Glutamatergic neuron (in vitro differentiated cells): ENCODE results near the gene NECTIN2. TPM values are rescaled to one million over a fixed set of nuclear protein-coding genes. Genes with fewer than 3 reads are reported as not detected.
"Not testable (repeated sequence)": the region's sequence is repeated elsewhere in the genome, so short reads cannot be mapped to it uniquely, and the experiment has no call there.

Source experiments
- DNase-seq: peaks from one replicate; pipeline ENCODE4 v3.0.0; 2022
- H3K27ac Mint-ChIP-seq: one replicate; pipeline ENCODE4 v1.8.0; 2020; ENCODE audit warnings: mild to moderate bottlenecking, mixed read lengths, inconsistent platforms; ENCODE audit not compliant: unreplicated experiment
- H3K27me3 Mint-ChIP-seq: one replicate; pipeline ENCODE4 v1.8.0; 2020; ENCODE audit warnings: mild to moderate bottlenecking, moderate library complexity, mixed read lengths, inconsistent platforms; ENCODE audit not compliant: unreplicated experiment
- H3K36me3 Mint-ChIP-seq: one replicate; pipeline ENCODE4 v1.8.0; 2020; ENCODE audit warnings: mild to moderate bottlenecking, mixed read lengths, inconsistent platforms; ENCODE audit not compliant: unreplicated experiment
- H3K4me1 Mint-ChIP-seq: one replicate; pipeline ENCODE4 v1.8.0; 2020; ENCODE audit warnings: mild to moderate bottlenecking, low read depth, mixed read lengths, inconsistent platforms; ENCODE audit not compliant: unreplicated experiment
- H3K4me3 Mint-ChIP-seq: one replicate; pipeline ENCODE4 v1.8.0; 2020; ENCODE audit warnings: mild to moderate bottlenecking, mixed read lengths, inconsistent platforms; ENCODE audit not compliant: unreplicated experiment
- H3K9me3 Mint-ChIP-seq: one replicate; pipeline ENCODE4 v1.8.0; 2020; ENCODE audit warnings: mild to moderate bottlenecking, moderate library complexity, mixed read lengths, inconsistent platforms; ENCODE audit not compliant: unreplicated experiment
- total RNA-seq: library from RNA; stranded (reverse); fragmentation: NEBNext Ultra II Directional; extraction: Animal tissue kit (Norgen Biotek cat#: 25700); gene quantifications from one replicate; pipeline ENCODE4 v1.2.1, GENCODE V29; 2021; ENCODE audit not compliant: unreplicated experiment
- TF ChIP-seq, protein P1 (sequence below): fragments of 200-600 bp; sonication (generic); IDR thresholded peaks from one replicate; pipeline ENCODE4 v1.5.0; 2021; ENCODE audit not compliant: partially characterized antibody, unreplicated experiment

The NECTIN2 gene
- total RNA-seq, 1 donor from 2014 or later, result 108 TPM

DNA sequence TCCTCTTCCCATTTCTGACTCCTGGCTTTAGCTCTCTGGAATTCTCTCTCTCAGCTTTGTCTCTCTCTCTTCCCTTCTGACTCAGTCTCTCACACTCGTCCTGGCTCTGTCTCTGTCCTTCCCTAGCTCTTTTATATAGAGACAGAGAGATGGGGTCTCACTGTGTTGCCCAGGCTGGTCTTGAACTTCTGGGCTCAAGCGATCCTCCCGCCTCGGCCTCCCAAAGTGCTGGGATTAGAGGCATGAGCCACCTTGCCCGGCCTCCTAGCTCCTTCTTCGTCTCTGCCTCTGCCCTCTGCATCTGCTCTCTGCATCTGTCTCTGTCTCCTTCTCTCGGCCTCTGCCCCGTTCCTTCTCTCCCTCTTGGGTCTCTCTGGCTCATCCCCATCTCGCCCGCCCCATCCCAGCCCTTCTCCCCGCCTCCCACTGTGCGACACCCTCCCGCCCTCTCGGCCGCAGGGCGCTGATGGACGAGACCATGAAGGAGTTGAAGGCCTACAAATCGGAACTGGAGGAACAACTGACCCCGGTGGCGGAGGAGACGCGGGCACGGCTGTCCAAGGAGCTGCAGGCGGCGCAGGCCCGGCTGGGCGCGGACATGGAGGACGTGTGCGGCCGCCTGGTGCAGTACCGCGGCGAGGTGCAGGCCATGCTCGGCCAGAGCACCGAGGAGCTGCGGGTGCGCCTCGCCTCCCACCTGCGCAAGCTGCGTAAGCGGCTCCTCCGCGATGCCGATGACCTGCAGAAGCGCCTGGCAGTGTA is 62.2 kb downstream of the NECTIN2 start:
- no peak overlapping the region for H3K27ac Mint-ChIP-seq
- DNase-seq, result no peak
- H3K36me3 Mint-ChIP-seq, result no peaks in the 10 kb centered on the region
- peaks cover 6% of the 10 kb centered on the region for H3K27me3 Mint-ChIP-seq
- H3K9me3 Mint-ChIP-seq, result peaks cover 4% of the 10 kb centered on the region
- H3K4me1 Mint-ChIP-seq, result no peaks in the 10 kb centered on the region
- H3K4me3 Mint-ChIP-seq, result no peak overlapping the region
- TF ChIP-seq, protein P1, sequence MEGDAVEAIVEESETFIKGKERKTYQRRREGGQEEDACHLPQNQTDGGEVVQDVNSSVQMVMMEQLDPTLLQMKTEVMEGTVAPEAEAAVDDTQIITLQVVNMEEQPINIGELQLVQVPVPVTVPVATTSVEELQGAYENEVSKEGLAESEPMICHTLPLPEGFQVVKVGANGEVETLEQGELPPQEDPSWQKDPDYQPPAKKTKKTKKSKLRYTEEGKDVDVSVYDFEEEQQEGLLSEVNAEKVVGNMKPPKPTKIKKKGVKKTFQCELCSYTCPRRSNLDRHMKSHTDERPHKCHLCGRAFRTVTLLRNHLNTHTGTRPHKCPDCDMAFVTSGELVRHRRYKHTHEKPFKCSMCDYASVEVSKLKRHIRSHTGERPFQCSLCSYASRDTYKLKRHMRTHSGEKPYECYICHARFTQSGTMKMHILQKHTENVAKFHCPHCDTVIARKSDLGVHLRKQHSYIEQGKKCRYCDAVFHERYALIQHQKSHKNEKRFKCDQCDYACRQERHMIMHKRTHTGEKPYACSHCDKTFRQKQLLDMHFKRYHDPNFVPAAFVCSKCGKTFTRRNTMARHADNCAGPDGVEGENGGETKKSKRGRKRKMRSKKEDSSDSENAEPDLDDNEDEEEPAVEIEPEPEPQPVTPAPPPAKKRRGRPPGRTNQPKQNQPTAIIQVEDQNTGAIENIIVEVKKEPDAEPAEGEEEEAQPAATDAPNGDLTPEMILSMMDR, result no peak

DNA sequence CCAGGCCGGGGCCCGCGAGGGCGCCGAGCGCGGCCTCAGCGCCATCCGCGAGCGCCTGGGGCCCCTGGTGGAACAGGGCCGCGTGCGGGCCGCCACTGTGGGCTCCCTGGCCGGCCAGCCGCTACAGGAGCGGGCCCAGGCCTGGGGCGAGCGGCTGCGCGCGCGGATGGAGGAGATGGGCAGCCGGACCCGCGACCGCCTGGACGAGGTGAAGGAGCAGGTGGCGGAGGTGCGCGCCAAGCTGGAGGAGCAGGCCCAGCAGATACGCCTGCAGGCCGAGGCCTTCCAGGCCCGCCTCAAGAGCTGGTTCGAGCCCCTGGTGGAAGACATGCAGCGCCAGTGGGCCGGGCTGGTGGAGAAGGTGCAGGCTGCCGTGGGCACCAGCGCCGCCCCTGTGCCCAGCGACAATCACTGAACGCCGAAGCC is 62.8 kb downstream of the NECTIN2 start:
- Mint-ChIP-seq H3K4me1 (no peaks in the 10 kb centered on the region), H3K27ac (no peak overlapping the region), H3K9me3 (peaks cover 4% of the 10 kb centered on the region), H3K27me3 (peaks cover 4% of the 10 kb centered on the region), H3K4me3 (no peak overlapping the region), H3K36me3 (no peaks in the 10 kb centered on the region)
- TF ChIP-seq, protein P1, result no peak
- no peak for DNase-seq

DNA sequence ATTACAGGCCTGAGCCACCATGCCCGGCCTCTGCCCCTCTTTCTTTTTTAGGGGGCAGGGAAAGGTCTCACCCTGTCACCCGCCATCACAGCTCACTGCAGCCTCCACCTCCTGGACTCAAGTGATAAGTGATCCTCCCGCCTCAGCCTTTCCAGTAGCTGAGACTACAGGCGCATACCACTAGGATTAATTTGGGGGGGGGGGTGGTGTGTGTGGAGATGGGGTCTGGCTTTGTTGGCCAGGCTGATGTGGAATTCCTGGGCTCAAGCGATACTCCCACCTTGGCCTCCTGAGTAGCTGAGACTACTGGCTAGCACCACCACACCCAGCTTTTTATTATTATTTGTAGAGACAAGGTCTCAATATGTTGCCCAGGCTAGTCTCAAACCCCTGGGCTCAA is 63.7 kb downstream of the NECTIN2 start:
- H3K36me3 Mint-ChIP-seq, result no peaks in the 10 kb centered on the region

DNA sequence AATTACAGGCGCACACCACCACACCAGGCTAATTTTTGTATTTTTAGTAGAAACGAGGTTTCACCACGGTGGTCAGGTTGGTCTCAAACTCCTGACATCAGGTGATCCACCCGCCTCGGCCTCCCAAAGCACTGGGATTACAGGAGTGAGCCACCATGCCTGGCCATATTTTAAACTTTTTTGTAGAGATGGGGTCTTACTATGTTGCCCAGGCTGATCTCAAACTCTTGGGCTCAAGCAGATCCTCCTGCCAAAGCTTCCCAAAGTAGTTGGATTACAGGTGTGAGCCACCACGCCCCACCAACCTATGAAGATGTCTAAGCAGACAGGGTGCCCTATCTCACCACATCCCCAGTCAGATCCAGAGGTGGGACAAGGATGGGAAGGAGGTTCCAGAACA is 65.8 kb downstream of the NECTIN2 start:
- H3K9me3 Mint-ChIP-seq, H3K4me1 Mint-ChIP-seq, H3K27ac Mint-ChIP-seq, H3K4me3 Mint-ChIP-seq, DNase-seq, H3K27me3 Mint-ChIP-seq, H3K36me3 Mint-ChIP-seq: not testable (repeated sequence)

More for the DNA sequence above, 63.7 kb downstream of the NECTIN2 start:
- Mint-ChIP-seq H3K27ac (no peak overlapping the region), H3K9me3 (peaks cover 4% of the 10 kb centered on the region), H3K4me3 (no peak overlapping the region), H3K27me3 (peaks cover 6% of the 10 kb centered on the region), H3K4me1 (peaks cover 3% of the 10 kb centered on the region)
- TF ChIP-seq, protein P1, result no peak
- no peak for DNase-seq

DNA sequence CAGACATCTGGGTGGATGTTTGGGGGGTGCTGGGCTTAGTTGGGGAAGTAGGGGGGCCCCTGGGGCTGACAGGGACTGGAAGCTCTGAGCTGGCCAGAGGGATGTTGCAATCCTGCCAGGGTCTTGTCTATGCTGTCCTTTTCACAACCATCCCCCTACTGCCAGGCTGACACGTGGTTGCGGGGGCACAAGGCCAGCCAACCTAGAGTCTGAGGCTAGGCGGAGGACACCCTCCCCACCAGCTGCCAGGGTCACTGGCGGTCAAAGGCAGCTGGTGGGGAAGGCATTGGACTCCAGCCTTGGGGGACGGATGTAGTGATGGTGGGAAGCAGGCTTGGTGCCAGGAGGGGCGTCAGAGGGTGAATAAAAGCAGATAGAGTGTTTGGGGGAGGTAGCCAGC is 66.8 kb downstream of the NECTIN2 start:
- Mint-ChIP-seq H3K36me3 (no peaks in the 10 kb centered on the region), H3K27ac (no peak overlapping the region), H3K4me3 (no peak overlapping the region), H3K4me1 (peaks cover 4% of the 10 kb centered on the region), H3K27me3 (peaks cover 2% of the 10 kb centered on the region), H3K9me3 (peaks cover 3% of the 10 kb centered on the region)
- TF ChIP-seq, protein P1, result no peak
- no peak for DNase-seq

DNA sequence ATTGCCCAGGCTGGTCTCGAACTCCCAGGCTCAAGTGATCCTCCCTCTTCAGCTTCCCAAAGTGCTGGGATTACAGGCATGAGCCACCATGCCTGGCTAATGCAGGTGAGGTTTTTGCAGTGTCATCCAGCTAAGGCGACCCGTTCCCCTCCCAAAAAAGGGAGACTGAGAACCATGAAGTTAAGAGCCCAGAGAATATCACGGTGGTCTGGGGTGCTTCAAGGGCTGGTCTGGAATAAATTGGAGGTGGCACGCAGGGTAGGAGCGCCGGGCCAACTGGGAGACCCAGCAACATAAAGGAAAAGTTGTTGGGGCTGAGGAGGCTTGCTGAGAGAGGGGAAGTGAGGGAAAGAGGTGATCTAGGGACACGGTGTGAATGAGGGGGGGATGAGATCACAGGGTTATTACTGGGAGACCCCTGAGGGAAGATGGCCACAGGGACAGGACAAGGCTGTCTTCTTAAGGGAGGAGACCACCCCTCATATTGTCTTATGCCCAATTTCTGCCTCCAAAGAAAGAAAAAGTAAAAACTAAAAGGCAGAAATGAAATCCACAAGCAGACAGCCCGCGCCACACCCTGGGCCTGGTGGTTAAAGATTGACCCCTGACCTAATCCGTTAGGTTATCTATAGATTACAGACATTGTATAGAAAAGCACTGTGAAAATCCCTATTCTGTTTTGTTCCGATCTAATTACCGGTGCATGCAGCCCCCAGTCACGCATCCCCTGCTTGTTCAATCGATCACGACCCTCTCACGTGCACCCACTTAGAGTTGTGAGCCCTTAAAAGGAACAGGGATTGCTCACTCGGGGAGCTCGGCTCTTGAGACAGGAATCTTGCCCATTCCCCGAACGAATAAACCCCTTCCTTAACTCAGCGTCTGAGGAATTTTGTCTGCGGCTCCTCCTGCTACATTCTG is 67.7 kb downstream of the NECTIN2 start:
- not testable (repeated sequence) for H3K4me1 Mint-ChIP-seq, H3K36me3 Mint-ChIP-seq, DNase-seq, H3K27ac Mint-ChIP-seq, H3K27me3 Mint-ChIP-seq, H3K9me3 Mint-ChIP-seq
- H3K4me3 Mint-ChIP-seq, result peak overlapping the region; percentile 94

DNA sequence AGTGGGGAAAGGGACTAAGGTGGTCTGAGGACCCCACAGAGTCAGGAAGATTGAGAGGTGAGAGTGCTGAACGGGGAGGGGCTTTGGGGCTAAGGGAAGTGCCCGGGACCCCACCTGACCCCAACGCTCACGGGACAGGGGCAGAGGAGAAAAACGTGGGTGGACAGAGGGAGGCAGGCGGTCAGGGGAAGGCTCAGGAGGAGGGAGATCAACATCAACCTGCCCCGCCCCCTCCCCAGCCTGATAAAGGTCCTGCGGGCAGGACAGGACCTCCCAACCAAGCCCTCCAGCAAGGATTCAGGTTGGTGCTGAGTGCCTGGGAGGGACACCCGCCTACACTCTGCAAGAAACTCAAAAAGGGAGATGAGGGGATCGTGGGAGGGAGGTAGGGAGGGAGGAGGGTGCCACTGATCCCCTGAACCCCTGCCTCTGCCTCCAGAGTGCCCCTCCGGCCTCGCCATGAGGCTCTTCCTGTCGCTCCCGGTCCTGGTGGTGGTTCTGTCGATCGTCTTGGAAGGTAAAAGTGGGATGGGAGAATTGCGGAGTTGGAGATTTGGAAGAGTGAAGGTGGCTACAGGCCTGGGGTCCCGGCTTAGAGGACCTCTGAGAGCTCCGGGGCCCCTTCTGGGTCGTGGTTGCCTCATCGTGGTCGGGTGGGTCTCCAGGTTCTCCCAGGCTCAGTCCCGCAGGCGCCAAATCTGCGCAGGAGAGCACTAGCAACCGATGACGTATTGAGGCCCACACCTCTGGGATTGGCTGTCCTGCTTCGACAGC is 68.5 kb downstream of the NECTIN2 start, which contains the start of gene APOC1:
TSS of gene APOC1 (plus strand) at position 176 of the 774 bp plus-strand sequence. CDS start at position 460, 284 bp downstream.
- H3K9me3 Mint-ChIP-seq, H3K4me1 Mint-ChIP-seq, H3K36me3 Mint-ChIP-seq, H3K27me3 Mint-ChIP-seq: not testable (repeated sequence)
- Mint-ChIP-seq H3K27ac (peak within 1 kb of the TSS; percentile 89), H3K4me3 (peak within 1 kb of the TSS; percentile 94)
- peak; percentile 89 for DNase-seq
